HG02642 (cell line): Measurements from ENCODE around the gene MRPS27.

Experiments used
- ATAC-seq: cut with Tn5 transposase; IDR thresholded peaks from one replicate; pipeline ENCODE4 v1.9.1; 2021; ENCODE audit warnings: mild to moderate bottlenecking; ENCODE audit not compliant: unreplicated experiment, poor library complexity

MRPS27 gene

DNA sequence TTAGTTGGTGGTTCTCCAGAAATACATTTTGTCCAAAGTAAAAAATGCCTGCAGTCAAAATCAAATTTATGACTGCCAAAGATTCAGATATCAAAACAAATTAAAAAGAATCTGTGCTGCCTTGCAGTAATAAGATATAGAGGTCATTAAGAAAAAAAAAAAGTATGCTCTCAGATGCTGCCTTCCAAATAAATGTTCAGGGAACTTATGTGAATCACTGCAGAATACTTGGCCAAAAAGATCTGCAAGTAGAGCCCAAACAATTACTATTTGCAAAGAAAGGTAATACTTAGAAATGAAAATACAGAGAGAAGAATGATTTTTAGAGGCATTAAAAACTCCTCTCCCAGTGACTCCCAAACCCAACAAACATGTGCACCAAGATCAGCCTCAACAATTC is 52.4 kb downstream of the MRPS27 start:
- ATAC-seq, result no peak

DNA sequence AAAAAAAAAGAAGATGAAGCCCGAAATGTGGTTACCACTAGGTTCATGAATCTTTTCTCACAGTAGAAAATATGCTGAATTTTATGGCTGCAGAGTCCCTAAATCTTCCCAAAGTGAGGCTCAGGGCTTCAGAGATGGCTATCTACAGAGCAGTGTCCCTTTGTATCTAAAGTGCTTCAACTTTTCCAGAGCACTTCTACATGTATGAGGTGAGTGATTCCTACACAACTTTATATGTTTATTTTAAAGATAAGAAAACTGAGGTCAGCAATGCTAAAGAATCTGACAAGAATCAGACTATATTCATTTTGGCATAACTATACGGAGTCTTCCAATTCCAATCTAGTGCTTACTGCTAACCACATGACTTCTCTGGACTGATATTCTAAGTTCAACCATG is 53.2 kb downstream of the MRPS27 start:
- ATAC-seq, result no peak

DNA sequence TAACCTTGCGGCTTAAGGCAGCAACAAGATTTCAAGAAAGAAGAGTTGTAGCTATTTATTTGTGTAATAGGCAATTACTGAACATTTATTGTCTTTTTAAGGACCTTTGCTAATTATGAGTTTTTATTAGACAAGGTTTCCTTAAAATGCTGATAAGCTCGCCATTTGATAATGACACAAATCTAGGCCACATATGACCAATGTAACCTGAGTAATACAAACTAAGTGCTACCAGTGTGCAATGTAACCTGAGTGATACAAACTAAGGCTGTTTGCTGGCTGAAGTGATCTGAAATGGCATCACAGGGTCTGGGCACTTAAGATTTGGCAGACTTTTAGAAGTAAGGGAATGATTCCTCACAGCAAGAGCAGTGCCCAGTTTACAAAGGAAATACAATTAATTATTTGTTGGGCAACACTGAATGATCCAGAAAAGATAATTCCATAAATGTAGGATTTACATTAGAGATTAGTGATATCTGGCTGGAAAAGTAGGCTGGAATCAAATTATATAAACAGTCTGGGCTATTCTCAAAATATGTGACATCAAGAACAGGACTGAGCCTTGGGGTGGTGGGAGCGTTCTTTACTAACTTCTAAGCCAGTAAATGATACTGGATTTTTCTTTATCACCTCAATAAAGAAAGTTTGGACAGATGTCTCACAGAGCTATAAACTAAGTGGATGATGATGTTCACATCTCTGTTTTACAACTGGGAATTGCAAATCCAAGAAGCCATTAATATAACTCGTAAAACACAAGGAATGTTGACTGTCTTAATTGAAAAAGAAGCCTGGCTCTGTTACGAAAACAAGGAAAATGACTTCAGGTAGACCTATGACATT is 54.8 kb downstream of the MRPS27 start:
- no peak for ATAC-seq

DNA sequence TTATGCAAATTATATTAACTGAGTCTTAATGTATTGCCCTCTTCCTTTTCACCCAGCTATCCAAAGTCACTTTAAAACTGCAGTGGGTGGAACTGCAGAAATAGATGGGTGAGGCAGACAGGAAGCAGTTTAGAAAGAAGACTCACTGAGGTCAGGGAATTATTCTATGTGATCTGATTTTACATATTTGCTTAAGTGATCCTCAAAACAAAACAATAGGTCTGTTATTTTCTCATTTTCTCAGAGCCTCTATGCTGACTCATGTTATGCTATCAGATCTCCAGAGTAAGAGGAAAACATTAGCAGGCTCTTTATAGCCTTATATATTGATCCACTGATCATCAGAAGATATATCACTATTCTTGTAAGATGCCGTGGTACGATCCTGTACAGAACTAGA is 63.5 kb downstream of the MRPS27 start:
- ATAC-seq, result no peak

DNA sequence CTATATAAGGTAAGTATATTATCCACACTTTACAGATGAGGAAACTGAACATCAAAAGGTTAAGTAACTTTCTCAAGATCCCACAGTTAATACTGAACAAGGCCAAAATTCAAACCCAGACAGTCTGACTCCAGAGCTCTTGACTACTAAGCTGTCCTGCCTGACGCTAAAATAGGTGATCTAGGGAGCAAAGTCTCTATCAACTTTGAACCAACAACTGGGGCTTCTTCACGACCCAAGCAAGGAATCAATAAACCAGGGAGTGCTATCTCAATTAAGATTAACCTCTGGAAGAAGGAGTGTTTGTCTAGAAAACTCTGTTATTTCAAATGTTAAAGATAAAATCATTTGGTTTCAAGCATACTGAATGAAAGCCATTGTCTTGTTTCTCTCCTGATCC is 64.4 kb downstream of the MRPS27 start:
- no peak for ATAC-seq

DNA sequence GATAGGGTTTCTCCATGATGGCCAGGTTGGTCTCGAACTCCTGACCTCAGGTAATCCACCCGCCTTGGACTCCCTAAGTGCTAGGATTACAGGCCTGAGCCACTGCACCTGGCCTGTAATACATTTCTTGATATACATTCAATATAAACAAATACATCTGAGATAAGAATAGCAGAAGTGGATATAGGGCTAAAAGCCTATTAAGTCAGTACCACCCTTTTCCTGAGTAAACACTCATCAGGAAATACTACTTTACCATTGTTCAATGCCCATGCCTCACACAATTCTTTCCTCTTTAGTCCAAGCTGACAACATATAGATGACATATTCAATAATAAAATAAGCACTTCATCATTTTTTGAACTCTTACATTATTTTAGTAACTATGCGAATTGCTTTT is 64.8 kb downstream of the MRPS27 start:
- no peak for ATAC-seq

DNA sequence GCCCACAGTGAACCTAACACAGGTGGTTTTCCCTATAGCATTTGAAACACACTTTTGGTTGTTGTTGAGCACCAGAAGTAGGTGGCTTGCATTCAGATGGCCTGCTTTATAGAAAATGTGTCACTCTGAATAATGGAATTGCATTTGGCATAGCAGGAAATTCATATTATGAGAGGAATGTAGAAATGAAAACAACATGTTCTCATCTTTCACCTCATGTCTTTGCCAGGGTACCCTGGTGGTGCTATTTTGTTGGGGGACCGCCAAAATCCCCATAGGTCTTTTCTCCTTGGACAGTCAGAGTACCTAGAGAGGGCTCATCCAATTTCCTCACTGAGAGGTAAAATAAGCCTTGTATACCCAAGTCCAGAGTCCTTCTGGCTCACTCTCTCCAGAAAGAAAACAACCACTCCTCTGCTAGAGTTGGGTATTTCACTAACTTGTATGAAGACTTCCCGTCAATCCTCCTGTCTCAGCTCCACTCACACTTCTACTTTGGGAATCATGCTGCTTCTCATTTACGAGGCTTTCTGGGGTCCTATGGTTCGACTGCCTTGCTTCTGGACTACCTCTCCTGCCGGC is 67.4 kb downstream of the MRPS27 start:
- ATAC-seq, result no peak

DNA sequence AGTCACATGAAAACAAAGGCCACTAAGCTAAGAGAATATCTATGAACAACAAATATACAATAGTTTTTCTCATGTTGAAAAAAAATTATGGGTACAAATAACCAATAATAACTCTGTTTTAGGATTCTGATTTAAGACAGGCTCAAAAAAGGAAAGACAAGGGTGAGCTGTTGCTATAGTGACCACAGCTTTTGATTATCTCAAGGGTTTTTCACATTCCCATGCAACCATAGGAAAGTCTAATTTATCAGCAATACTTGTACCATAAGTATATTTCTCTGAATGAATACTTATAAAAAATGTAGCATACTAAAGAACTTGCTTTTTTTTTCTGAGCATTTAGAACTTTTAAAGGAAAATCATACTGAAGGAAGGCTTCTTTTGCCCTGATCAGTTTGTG is 68.0 kb downstream of the MRPS27 start:
- ATAC-seq, result no peak

DNA sequence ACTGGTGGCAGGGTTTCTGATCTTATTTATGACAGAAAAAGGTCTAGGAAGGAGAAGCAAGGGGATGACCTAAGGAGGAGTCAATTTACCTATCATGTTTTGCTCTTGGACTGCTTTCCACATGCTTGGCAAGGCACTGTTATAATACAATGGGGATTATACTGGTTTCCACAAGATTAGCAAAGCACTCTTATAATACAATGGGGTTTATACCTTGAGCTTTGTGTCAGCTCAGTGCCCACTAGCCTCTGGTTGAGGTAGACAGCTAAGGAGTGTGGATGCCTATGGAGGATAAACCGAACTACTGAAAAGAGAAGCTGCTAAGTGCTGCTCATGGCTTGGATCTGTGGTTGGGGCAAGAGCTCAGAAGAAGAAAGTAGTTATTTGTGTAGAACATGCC is 68.7 kb downstream of the MRPS27 start:
- no peak for ATAC-seq

DNA sequence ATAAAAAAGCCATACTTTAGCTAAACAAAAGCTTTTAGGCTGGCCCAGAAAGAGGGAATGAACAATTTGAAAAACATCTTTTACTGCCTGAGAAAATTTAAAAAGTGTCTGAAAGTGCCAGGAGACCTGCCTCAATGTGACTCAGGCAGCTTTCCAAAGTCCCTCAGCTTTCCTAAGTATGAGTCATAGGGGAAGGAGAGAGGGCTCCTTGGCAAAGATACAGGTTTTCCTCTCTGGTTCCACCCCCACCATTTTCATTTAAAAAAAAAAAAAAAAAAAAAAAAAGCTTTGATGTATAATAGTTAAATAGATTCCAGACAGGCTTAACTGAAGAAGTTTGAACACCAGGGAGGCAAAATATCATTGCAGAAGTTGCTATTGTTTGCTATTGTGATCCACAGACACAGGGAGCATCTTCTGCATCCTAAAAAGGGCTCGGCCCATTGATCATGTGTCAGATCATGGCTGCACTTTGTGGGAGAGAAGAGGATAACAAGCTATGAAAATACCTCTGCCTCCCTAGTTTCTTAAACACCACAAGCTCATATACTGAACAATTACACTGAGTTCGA is 71.5 kb downstream of the MRPS27 start:
- no peak for ATAC-seq

DNA sequence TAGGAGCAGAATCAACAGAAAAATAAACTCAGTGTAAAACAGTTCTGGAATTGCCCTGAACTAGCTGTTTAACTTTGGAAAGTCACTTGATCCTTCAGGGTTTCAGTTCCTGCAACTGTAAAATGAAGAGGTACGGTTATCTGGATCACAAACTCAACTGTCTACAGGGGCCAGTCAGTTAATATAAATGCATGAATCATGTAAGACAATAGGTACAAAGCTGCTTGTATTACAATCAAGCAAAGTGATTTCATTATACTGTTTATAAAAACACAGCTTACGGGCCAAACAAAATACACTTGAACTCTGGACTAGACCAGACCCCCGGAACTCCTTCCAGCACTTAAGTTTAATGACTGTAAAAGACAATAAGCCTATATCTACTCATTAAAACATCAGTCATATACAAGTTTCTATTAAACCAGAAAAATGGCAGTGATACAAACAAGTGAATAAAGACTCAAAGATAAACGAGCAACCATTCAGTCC is 73.0 kb downstream of the MRPS27 start:
- ATAC-seq, result no peak

DNA sequence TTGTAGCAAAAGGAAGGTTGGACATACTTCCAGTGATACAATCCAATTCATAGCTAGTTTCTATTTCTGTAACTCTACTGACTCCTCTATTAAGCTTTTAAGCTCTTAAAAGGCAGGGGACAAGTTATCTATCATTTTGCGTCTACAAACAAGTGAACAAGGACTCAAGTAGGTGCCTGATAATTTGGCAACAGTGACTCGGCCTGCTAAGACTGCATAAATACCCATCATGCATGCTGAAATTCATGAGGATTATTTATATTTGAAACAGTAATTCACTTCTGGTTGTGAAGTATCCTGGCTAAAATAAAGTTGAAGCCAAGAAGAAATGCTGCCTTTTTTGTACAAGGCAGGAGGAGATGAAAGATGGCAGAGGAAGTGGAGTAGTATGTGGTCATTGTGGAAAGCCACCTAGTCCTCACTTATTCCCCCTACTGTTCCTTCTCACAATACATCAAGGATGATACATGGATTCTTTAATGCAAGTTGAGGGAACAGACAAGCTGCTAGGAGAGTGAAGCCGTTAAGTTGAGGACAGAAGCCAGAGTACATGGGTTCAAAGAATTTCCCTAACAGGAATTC is 74.0 kb downstream of the MRPS27 start:
- no peak for ATAC-seq

DNA sequence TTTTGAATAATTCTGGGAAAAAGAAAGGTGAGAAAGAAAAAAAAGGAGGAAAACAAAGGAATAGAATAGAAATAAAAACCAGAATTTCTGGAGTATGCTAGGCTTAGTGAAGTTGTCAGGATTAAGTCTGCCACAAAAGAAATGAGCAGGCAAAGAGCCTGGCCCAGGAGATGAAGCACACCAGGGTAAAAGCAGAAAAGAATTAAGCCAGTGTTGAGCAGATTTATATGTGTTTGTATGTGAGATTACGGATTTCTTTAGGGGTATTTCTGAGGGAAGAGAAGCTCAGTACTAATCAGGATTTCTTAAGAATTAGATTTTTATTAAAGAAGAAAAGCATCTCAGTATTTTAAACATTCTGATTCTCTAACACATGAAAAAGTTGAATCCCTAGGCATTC is 74.5 kb downstream of the MRPS27 start:
- ATAC-seq, result no peak

DNA sequence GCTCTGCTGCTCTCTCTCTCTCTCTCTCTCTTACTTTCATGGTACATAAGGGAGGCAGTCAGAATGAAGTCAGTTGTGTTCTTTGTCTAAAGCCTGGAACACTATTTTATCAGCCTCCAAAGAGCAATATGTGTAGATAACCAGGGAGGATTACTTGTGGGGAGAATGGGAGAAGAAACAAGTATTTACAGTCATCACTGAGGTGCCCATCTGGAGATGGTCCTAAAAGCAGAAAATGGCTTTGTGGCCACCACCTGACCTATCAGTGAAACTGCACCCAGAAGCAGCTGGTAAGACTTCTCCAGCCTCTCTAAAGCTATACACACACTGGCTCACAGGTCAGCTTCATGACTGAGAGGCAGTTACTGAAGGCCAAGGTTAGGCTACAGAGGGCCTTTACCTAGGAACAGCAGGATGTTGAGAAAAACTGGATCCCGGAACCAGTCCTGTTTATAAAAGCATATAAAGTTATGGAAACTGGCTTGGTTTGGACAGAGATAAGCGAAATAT is 75.1 kb downstream of the MRPS27 start:
- ATAC-seq, result peak; percentile 85

DNA sequence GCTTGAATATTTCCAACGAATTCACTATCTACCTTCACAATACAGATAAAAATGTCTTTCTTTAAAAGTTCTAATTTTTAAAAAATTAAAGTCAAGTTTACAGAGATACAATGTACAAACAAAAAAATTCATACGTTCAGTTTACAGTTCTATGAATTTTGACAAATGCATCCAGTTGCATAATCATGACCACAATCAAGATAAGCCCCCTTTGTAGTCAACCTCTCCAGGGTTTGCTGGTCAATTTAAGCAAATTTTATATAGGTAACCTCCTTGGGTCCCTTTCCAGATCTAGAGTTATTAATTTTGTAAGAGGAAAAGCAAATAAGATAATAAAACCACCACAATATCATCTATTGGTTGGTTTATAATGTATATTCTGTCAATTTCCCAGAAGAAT is 76.3 kb downstream of the MRPS27 start:
- ATAC-seq, result no peak

DNA sequence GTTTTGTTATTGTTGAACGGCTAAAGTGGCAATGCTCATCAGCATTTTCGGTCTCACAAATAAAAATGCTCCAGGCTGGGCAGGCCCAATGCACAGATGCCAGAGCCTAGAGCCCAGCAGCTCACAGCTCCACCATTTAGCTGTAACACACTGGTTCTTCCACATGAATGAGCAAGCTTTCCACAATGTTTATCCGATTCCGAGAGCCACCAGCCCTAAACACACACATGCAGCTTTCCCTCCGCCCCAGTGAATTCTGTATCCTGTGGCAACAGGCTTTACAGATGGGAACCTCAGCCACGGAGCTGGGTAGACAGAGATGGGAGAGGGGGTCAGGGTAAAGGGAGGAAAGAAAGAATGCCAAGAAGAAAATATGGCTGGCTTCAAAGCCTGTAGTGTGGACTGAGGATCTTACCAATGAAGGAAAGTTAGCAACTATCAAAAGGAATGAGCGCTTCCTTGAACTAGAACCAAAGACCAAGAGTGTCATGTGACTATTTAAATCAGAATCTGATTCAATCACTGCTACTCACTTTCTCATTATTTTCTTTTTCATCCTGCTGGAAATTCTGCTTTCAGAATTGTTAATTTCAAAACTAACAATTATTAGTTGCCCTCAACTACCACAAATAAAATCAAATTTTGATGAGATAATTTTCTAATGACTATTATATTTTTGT is 77.1 kb downstream of the MRPS27 start:
- no peak for ATAC-seq

DNA sequence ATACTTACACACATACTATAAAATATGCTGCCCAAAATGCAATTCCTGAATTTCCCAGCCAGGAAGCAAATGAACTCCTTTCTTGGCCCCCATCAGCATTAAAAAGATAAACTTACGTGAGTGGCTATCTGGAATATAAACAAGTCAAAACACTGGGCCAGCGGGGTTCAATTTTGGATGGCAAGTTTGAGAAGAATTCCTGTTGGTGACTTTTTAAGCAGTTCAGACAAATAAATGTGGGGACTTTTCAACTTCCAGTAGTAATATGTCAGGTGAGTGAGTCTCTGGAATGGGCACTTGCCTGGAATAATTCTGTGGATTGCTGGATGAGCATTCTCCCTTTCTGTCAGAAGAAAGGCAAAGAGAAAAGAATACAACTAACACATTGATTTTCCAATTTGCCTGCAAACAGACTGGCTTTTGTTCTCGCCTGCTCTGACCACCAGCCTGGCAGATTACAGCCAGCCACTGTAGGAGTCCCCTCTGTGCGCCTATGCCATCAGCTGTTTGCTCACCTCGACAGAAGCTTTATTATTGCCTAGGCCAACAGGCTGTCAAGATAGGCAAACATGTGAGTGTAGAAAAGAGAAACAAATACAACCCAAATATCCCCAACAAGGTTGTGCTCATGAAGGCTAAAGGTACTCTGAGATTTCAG is 78.6 kb downstream of the MRPS27 start:
- ATAC-seq, result no peak

DNA sequence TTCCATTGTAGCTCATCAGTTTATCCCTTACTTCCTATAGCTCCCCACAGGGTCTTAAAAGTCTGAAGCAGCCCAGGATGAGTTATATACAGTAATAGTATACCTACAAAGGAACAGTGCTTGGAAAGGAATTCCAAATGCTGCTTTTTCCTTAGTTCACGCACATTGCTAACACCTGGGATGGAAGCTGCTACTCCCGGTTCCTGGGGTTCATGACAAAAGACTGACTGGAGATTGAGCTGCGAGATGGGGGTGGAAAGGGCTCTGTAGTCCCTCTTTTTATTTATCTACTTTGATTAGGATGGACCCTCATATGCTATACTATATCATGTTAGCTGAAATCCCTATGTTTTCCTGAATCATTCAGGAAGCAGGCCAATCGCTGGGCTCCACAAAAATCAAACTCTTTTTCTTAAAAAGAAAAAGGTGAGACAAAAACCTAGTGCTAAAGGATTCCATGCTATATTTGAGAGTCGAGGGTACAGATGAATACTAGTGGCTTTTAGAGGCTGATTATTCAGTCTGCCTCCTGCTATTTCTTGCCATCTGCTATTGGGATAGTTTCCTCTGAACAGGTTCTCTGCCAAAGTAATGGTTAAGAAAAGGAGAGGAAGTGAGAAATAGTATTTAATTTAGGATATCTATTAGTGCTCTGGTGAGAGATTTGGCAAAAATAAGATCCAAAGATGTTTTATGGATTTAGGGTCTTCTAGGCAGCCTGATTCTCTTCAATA is 81.2 kb downstream of the MRPS27 start:
- no peak for ATAC-seq

DNA sequence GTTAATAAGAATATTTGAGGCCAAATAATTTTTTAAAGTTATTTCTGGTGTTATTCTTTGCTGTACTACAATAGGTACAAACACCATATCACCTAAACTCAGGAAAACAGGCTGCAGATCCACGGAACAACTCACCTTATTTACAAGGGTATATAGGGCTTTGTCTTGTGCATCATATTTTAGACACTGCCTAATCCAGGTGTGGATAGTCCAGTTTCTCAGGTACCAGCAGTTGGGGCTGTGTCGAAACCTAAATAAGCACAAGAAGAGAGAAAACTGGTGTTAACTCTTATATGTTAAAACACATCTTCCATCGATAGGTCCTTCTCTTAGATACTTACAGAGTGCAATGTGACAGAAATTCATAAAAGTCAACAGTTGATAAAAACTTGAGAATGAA is 82.2 kb downstream of the MRPS27 start:
- ATAC-seq, result no peak
